ENCODE measurements around the gene C18orf63. TPM values are rescaled to one million over a fixed set of nuclear protein-coding genes. Genes with fewer than 3 reads are reported as not detected.

The C18orf63 gene
- total RNA-seq, 1 donor from 2014 or later, result not detected

- Histone ChIP-seq H3K4me1 (peaks cover 16% of the 10 kb centered on the region), H3K27ac (no peak overlapping the region), H3K27me3 (no peaks in the 10 kb centered on the region), H3K9me3 (no peaks in the 10 kb centered on the region), H3K4me3 (no peak overlapping the region), H3K36me3 (no peaks in the 10 kb centered on the region)
- no peak for DNase-seq (ENCODE audit: extremely low spot score in 2 of 2)
- no peak for TF ChIP-seq CTCF (IDR thresholded peaks at IDR 0.05)
- TF ChIP-seq POLR2A (IDR thresholded peaks at IDR 0.05), result no peak
- TF ChIP-seq POLR2AphosphoS5 (IDR thresholded peaks at IDR 0.05; ENCODE audit: insufficient read depth in 1 of 2, low read depth in 1 of 2), result no peak
- intact Hi-C loops (cut with DNase I), result no loop called here
These were observed 21.1 kb upstream of the C18orf63 start for GRCh38 chr18:74294526-74294925.

DNA sequence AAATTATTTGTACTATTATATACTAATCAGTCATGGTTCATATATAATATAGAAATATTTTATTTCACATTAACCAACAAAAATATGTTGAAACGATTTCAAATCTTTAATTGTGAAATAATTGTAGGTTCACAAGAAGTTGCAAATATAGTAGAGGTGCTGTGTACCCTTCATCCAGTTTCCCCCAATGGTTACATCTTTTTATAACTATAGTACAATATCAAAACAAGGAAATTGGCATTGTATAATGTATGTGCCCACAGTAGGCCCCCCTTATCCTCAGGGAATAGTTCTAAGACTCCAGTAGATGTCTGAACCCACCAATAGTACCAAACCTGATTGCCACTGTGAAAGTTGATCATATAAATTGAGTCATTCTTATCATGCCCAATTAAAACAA, 16.5 kb upstream of the C18orf63 start:
- Histone ChIP-seq H3K27me3 (no peaks in the 10 kb centered on the region), H3K4me1 (no peaks in the 10 kb centered on the region), H3K9me3 (no peaks in the 10 kb centered on the region), H3K4me3 (no peak overlapping the region), H3K27ac (no peak overlapping the region), H3K36me3 (no peaks in the 10 kb centered on the region)
- TF ChIP-seq CTCF (IDR thresholded peaks at IDR 0.05) (no peak), POLR2AphosphoS5 (IDR thresholded peaks at IDR 0.05; ENCODE audit: insufficient read depth in 1 of 2, low read depth in 1 of 2) (no peak), POLR2A (IDR thresholded peaks at IDR 0.05) (no peak)
- intact Hi-C loops (cut with DNase I), result no loop called here
- no peak for DNase-seq (ENCODE audit: extremely low spot score in 2 of 2)

DNA sequence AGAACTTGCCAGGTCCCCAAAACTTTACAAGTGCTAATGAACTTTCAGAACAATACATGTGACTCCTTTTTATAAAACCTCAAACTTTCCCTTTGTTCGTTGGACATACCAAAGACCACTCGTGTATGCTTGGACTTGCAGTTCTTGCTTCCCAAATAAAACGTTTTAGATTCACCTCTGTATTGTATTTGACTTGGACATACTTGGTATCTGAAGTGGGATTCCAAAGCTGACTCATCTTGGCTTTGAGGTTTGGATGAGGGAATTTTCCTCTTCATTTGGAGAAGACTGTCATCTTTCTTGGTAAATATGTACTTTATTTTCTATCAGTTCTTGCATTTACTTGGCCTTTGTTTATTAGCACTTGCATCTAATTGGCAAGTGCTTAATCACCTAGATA, 15.9 kb upstream of the C18orf63 start:
- no peaks in the 10 kb centered on the region for H3K27me3 ChIP-seq
- no peaks in the 10 kb centered on the region for H3K36me3 ChIP-seq
- no peak overlapping the region for H3K27ac ChIP-seq
- H3K4me3 ChIP-seq, result no peak overlapping the region
- intact Hi-C loops (cut with DNase I), result no loop called here
- H3K4me1 ChIP-seq, result no peaks in the 10 kb centered on the region
- no peaks in the 10 kb centered on the region for H3K9me3 ChIP-seq
- no peak for DNase-seq (ENCODE audit: extremely low spot score in 2 of 2)
- no peak for TF ChIP-seq POLR2A (IDR thresholded peaks at IDR 0.05)
- TF ChIP-seq POLR2AphosphoS5 (IDR thresholded peaks at IDR 0.05; ENCODE audit: insufficient read depth in 1 of 2, low read depth in 1 of 2), result no peak
- TF ChIP-seq CTCF (IDR thresholded peaks at IDR 0.05), result no peak

GRCh38 chr18:74303306-74303705, 12.3 kb upstream of the C18orf63 start:
- H3K27me3 ChIP-seq, result no peaks in the 10 kb centered on the region
- no peak for TF ChIP-seq CTCF (IDR thresholded peaks at IDR 0.05)
- TF ChIP-seq POLR2A (IDR thresholded peaks at IDR 0.05), result no peak
- TF ChIP-seq POLR2AphosphoS5 (IDR thresholded peaks at IDR 0.05; ENCODE audit: insufficient read depth in 1 of 2, low read depth in 1 of 2), result no peak
- no peak for DNase-seq (ENCODE audit: extremely low spot score in 2 of 2)

DNA sequence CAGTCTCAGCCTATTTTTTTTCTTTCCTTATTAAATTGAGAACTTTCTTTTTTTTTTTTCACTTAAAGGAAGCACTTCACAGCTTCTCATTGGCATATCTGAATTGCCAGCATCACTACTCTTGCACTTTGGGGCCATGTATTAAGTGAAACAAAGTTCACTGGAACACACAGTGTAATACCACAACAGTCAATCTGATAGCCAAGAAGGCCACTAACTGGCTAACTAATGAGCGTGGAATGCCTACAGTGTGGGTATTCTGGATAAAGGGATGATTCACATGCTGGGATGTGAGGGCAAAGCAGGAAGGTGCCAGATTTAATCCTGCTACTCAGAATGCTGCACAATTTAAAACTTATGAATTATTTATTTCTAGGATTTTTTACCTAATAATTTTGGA, 11.7 kb upstream of the C18orf63 start:
- TF ChIP-seq POLR2AphosphoS5 (IDR thresholded peaks at IDR 0.05; ENCODE audit: insufficient read depth in 1 of 2, low read depth in 1 of 2) (no peak), CTCF (IDR thresholded peaks at IDR 0.05) (no peak)
- Histone ChIP-seq H3K9me3 (no peaks in the 10 kb centered on the region), H3K36me3 (no peaks in the 10 kb centered on the region), H3K4me1 (no peaks in the 10 kb centered on the region), H3K27ac (no peak overlapping the region), H3K27me3 (no peaks in the 10 kb centered on the region), H3K4me3 (no peak overlapping the region)
- no peak for DNase-seq (ENCODE audit: extremely low spot score in 2 of 2)
- intact Hi-C loops (cut with DNase I), result no loop called here

More at GRCh38 chr18:74303306-74303705, 12.3 kb upstream of the C18orf63 start:
- Histone ChIP-seq H3K36me3 (no peaks in the 10 kb centered on the region), H3K9me3 (no peaks in the 10 kb centered on the region), H3K27ac (no peak overlapping the region), H3K4me1 (no peaks in the 10 kb centered on the region), H3K4me3 (no peak overlapping the region)
- intact Hi-C loops (cut with DNase I), result no loop called here

Data from vagina (tissue), 2 donors.